ENCODE measurements around the gene ZCCHC8. TPM values are rescaled to one million over a fixed set of nuclear protein-coding genes. Genes with fewer than 3 reads are reported as not detected.
"Not testable (repeated sequence)": the region's sequence is repeated elsewhere in the genome, so short reads cannot be mapped to it uniquely, and the experiment has no call there.

Gene ZCCHC8
- total RNA-seq, 4 donors from 2014 or later = 14.1 to 26.0 (median 20.2) TPM

GRCh38 chr12:122491991-122492390 lies 8.7 kb downstream of the ZCCHC8 start:
- Histone ChIP-seq H3K9me3 (no peaks in the 10 kb centered on the region), H3K27ac (no peak overlapping the region), H3K4me3 (no peak overlapping the region), H3K36me3 (peaks cover 0 to 91% of the 10 kb centered on the region in 2 donors), H3K27me3 (no peaks in the 10 kb centered on the region), H3K4me1 (peaks cover 0 to 13% (median under 1%) of the 10 kb centered on the region in 3 donors)
- WGBS, 2 donors (ENCODE audit: low coverage in 1 of 2) = no CpG with 5 or more reads among the region's 2 CpGs
- ATAC-seq = no peak
- no peak for TF ChIP-seq CTCF (IDR thresholded peaks at IDR 0.05)
- TF ChIP-seq EP300 (IDR thresholded peaks at IDR 0.05) = no peak
- no peak for TF ChIP-seq POLR2A (IDR thresholded peaks at IDR 0.05)
- TF ChIP-seq POLR2AphosphoS5 (IDR thresholded peaks at IDR 0.05) = no peak

GRCh38 chr12:122489038-122489437 lies 11.7 kb downstream of the ZCCHC8 start:
- Histone ChIP-seq H3K36me3 (peaks cover 0 to 100% of the 10 kb centered on the region in 2 donors), H3K27me3 (no peaks in the 10 kb centered on the region), H3K27ac (no peak overlapping the region), H3K4me3 (no peak overlapping the region), H3K4me1 (no peaks in the 10 kb centered on the region), H3K9me3 (no peaks in the 10 kb centered on the region)
- TF ChIP-seq CTCF (IDR thresholded peaks at IDR 0.05) (no peak), POLR2AphosphoS5 (IDR thresholded peaks at IDR 0.05) (no peak), POLR2A (IDR thresholded peaks at IDR 0.05) (no peak), EP300 (IDR thresholded peaks at IDR 0.05) (no peak)
- ATAC-seq = no peak
- 83 to 92% methylated on average over 2 of the region's 2 CpGs for WGBS, 2 donors (ENCODE audit: low coverage in 1 of 2)

- not testable (repeated sequence) for H3K9me3 ChIP-seq, ATAC-seq, H3K4me1 ChIP-seq, H3K27ac ChIP-seq, H3K4me3 ChIP-seq, H3K27me3 ChIP-seq
- H3K36me3 ChIP-seq = peaks cover 0 to 100% of the 10 kb centered on the region in 2 donors
- WGBS, 2 donors (ENCODE audit: low coverage in 1 of 2) = 69% methylated on average over 3 of the region's 3 CpGs; no CpG with 5 or more reads in 1 of the 2 donors
Measured at GRCh38 chr12:122487807-122488206, 12.9 kb downstream of the ZCCHC8 start.

GRCh38 chr12:122486805-122487426 lies 13.8 kb downstream of the ZCCHC8 start:
- no peak for ATAC-seq
- TF ChIP-seq POLR2A (IDR thresholded peaks at IDR 0.05) (no peak), POLR2AphosphoS5 (IDR thresholded peaks at IDR 0.05) (no peak), CTCF (IDR thresholded peaks at IDR 0.05) (no peak), EP300 (IDR thresholded peaks at IDR 0.05) (no peak)
- 88 to 96% methylated on average over 3 of the region's 7 CpGs for WGBS, 2 donors (ENCODE audit: low coverage in 1 of 2)

GRCh38 chr12:122486360-122486759 lies 14.4 kb downstream of the ZCCHC8 start:
- H3K9me3 ChIP-seq, H3K27me3 ChIP-seq, H3K4me1 ChIP-seq, H3K27ac ChIP-seq, H3K4me3 ChIP-seq, ATAC-seq: not testable (repeated sequence)
- H3K36me3 ChIP-seq = peaks cover 1 to 99% of the 10 kb centered on the region in 2 donors
- WGBS, 2 donors (ENCODE audit: low coverage in 1 of 2) = 89 to 91% methylated on average over 6 of the region's 6 CpGs

More at GRCh38 chr12:122486805-122487426, 13.8 kb downstream of the ZCCHC8 start:
- no peaks in the 10 kb centered on the region for H3K27me3 ChIP-seq
- no peaks in the 10 kb centered on the region for H3K9me3 ChIP-seq
- H3K4me1 ChIP-seq = no peaks in the 10 kb centered on the region
- peaks cover 0 to 99% of the 10 kb centered on the region in 2 donors for H3K36me3 ChIP-seq
- H3K4me3 ChIP-seq = no peak overlapping the region
- H3K27ac ChIP-seq = no peak overlapping the region

- peaks cover 2 to 99% of the 10 kb centered on the region in 2 donors for H3K36me3 ChIP-seq
- not testable (repeated sequence) for ATAC-seq
Measured at GRCh38 chr12:122484385-122484784, 16.3 kb downstream of the ZCCHC8 start.

More at GRCh38 chr12:122484385-122484784, 16.3 kb downstream of the ZCCHC8 start:
- H3K9me3 ChIP-seq, H3K4me1 ChIP-seq, H3K4me3 ChIP-seq, H3K27me3 ChIP-seq, H3K27ac ChIP-seq: not testable (repeated sequence)
- 100% methylated on average over 1 of the region's 1 CpG; no CpG with 5 or more reads in 1 of the 2 donors for WGBS, 2 donors (ENCODE audit: low coverage in 1 of 2)

Data from gastroesophageal sphincter (tissue), 4 donors.